ENCODE results near the gene TFAP2E.

The TFAP2E gene

GRCh38 chr1:35573198-35574124 lies at the start of gene TFAP2E:
Gene TFAP2E (plus strand): TSS chr1:35573314. CDS start chr1:35573578, 264 bp downstream.
- no peak for DNase-seq (ENCODE audit: low read depth in 2 of 2)

- no peak for DNase-seq (ENCODE audit: low read depth in 2 of 2)
These were observed 49.0 kb upstream of the TFAP2E start for GRCh38 chr1:35524106-35524505.

- no peak for DNase-seq (ENCODE audit: low read depth in 2 of 2)
These were observed 42.9 kb upstream of the TFAP2E start for GRCh38 chr1:35530168-35530567.

GRCh38 chr1:35530946-35531345 lies 42.2 kb upstream of the TFAP2E start:
- no peak for DNase-seq (ENCODE audit: low read depth in 2 of 2)

- no peak for DNase-seq (ENCODE audit: low read depth in 2 of 2)
These were observed 41.7 kb upstream of the TFAP2E start for GRCh38 chr1:35531368-35531767.

GRCh38 chr1:35532497-35533223 lies 40.5 kb upstream of the TFAP2E start:
- no peak for DNase-seq (ENCODE audit: low read depth in 2 of 2)

GRCh38 chr1:35533586-35533985 lies 39.5 kb upstream of the TFAP2E start:
- no peak for DNase-seq (ENCODE audit: low read depth in 2 of 2)

GRCh38 chr1:35535243-35535642 lies 37.9 kb upstream of the TFAP2E start:
- DNase-seq (ENCODE audit: low read depth in 2 of 2) = no peak

- no peak for DNase-seq (ENCODE audit: low read depth in 2 of 2)
These were observed 36.5 kb upstream of the TFAP2E start for GRCh38 chr1:35536556-35537162.

GRCh38 chr1:35537806-35538205 lies 35.3 kb upstream of the TFAP2E start:
- no peak for DNase-seq (ENCODE audit: low read depth in 2 of 2)

- DNase-seq (ENCODE audit: low read depth in 2 of 2) = no peak
These were observed 33.9 kb upstream of the TFAP2E start for GRCh38 chr1:35539073-35539823.

- DNase-seq (ENCODE audit: low read depth in 2 of 2) = peak; percentile 41 to 51
These were observed 33.3 kb upstream of the TFAP2E start for GRCh38 chr1:35539824-35540261.

- no peak for DNase-seq (ENCODE audit: low read depth in 2 of 2)
These were observed 28.1 kb upstream of the TFAP2E start for GRCh38 chr1:35544976-35545375.

GRCh38 chr1:35546614-35547013 lies 26.5 kb upstream of the TFAP2E start:
- DNase-seq (ENCODE audit: low read depth in 2 of 2) = no peak

GRCh38 chr1:35553851-35554250 lies 19.3 kb upstream of the TFAP2E start:
- no peak for DNase-seq (ENCODE audit: low read depth in 2 of 2)

- DNase-seq (ENCODE audit: low read depth in 2 of 2) = no peak
These were observed 18.6 kb upstream of the TFAP2E start for GRCh38 chr1:35554266-35555211.

GRCh38 chr1:35555212-35555584 lies 17.9 kb upstream of the TFAP2E start:
- DNase-seq (ENCODE audit: low read depth in 2 of 2) = no peak

- no peak for DNase-seq (ENCODE audit: low read depth in 2 of 2)
These were observed 17.3 kb upstream of the TFAP2E start for GRCh38 chr1:35555601-35556477.

GRCh38 chr1:35556484-35557117 lies 16.5 kb upstream of the TFAP2E start:
- DNase-seq (ENCODE audit: low read depth in 2 of 2) = no peak
